Erythroblast (primary cell): ENCODE measurements around the gene SNORC.

Experiments
- DNase-seq, 2 experiments: peaks; one replicate each; lab custom pipeline; 2025; lab: John Stamatoyannopoulos, UW
- GATA1 ChIP-seq: IDR thresholded peaks from 2 replicates; pipeline ENCODE4 v1.6.1; 2011; ENCODE audit warnings: low read depth, mild to moderate bottlenecking, control low read depth, low read length, moderate library complexity
- POLR2A ChIP-seq: IDR thresholded peaks from 2 replicates; pipeline ENCODE4 v1.6.1; 2011; ENCODE audit warnings: mild to moderate bottlenecking, low read length

SNORC gene

DNA sequence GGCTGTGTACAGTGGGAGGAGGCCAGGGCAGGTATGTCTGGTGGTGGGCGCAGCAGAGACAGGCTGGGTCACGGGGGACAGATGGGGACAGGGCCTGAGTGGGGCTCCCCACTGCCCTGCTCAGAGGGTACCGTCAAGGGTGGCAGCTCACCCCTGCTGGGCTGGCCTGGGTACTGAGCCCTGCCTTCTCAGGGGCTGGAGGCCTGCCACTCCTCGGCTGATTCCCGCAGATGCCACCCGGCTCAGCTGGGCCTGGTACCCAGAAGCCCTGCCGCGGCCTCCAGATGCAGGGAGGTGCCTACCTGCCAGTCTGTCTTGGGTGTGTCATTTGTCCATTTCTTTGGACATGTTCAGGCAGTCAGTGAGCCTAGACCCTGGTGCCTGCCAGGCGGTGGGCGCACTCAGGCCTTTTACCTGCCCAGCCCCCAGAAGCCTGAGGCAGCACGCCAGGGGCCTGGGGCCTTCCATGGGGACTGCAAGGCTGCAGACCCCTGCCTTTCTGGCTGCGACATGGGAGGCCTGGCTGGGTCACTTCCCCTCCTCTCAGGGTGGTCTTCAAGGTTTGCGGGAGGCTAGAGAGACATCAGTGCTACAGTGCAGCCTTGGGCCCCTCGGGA lies 3.3 kb downstream of the SNORC start:
- TF ChIP-seq GATA1 (no peak), POLR2A (no peak)
- no peak for DNase-seq

DNA sequence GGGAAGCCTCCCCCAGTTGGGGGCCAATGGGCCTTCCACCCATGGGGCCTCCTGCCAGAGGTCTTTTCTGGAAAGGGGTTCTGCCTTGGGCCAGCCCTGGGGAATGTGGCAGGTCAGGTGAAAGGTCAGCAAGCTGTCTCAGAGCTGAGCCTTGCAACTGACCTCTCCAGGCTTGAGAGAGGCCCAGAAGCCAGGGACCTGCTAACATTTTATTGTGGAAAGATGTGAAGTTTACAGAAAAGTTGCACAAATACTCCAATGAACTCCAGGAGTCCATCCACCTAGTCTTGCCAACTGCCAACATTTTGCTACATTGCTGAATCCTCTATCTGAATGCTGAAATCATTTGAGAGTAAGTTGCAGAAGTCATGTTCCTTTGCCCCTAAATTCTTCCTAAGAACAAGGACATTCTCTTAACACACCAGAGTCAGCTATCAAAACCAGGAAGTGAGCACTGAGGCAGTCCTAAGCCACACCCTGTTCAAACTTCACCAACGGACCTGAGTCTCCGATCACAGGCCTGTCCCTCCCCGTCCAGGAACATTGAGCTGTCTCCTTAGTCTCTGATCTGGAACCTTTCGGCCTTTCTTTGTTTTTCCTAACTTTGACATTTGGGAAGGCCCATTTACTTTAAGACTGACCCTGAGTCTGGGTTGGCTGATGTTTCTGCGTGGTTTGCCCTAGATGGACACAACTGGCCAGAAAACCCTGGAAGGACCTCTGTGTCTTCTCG lies 4.0 kb downstream of the SNORC start:
- no peak for TF ChIP-seq GATA1
- no peak for TF ChIP-seq POLR2A
- DNase-seq, result no peak

DNA sequence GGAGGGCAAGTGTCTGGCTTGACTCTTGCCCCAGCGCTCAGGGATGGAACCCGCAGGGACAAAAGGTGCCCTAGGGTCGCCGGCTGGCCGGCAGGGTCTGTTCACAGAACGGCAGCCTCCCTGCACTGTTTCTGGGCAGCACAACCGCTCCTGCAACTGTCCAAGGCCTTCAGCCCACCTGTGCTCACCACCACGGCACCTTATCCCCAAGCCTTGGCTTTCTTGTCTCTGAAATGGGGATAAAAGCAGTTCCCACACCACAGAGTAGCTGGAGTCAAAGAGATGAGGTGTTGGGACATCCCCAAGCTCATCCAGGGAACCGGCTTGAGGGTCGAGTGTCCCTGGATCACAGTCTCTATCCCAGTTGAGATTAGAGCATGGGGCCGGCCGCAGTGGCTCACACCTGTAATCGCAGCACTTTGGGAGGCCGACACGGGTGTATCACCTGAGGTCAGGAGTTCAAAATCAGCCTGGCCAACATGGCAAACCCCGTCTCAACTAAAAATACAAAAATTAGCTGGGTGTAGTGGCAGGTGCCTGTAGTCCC lies 4.7 kb downstream of the SNORC start:
- TF ChIP-seq POLR2A (no peak), GATA1 (no peak)
- no peak for DNase-seq

DNA sequence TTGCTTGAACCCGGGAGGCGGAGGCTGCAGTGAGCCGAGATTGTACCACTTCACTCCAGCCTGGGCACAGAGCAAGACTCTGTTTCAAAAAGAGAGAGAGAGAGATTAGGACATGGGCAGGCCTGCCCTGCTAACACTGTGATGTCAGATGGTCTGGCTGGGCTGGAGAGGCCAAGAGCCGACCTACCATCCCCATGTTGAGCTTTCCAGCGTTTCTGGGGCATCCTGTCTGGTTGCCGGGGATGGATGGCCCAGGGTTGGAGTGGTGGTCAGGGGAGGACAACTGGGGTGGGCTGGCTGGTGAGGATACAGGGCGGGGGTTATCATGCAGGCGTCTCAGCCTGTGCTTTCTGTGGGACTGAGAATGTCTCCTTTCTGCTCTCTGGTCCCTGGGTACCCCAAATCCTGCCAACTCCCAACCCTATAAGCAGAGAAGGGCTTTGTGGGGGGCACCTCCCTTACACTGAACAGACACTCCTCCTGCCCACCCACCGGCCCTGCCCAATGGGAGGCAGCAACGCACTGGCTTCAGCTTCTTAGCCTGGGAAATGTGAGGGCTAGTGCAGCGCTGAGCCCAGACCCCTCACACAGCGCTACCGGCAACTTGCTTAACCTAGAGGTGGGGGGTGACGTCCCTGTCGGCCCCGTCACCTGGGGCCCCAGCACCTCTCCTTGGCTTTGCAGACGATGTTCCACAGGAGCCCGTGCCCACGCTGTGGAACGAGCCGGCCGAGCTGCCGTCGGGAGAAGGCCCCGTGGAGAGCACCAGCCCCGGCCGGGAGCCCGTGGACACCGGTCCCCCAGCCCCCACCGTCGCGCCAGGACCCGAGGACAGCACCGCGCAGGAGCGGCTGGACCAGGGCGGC lies 5.4 kb downstream of the SNORC start:
- TF ChIP-seq GATA1, result no peak
- no peak for TF ChIP-seq POLR2A
- DNase-seq, result no peak

DNA sequence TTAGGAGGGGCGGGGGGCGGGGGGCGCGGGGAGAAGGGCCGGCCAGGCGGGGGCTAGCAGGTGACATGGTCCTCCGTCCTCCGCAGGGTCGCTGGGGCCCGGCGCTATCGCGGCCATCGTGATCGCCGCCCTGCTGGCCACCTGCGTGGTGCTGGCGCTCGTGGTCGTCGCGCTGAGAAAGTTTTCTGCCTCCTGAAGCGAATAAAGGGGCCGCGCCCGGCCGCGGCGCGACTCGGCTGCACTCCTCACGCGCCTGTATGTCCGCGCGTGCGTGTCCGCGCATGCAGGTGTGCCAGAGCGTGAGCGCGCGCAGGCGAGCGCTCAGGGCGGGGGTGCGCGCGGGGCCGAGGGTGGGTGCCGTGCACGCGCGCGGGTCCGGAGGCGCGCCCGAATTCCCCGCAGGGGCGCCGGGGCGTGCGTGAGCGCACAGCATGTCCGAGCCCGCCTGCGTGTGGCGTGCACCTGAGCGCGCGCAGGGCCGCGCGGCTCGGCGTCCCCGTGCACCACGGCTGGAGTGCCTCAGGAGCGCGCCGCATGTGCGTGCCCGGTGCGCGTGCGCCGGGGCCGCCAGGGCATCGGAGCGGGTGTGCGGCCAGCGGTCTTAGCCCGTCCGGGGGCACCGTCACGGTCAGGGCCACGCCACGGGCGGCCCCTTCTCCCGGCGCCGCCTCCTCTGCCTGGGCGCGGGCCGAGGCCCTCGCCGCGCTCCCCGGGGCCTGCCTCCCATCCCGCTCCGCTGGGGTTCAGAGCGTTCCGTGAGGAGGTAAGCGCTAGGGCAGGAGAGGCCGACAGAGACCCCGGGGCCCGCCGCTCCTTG lies 6.3 kb downstream of the SNORC start:
- peak; percentile 41 to 59 for DNase-seq
- no peak for TF ChIP-seq POLR2A
- TF ChIP-seq GATA1, result no peak

DNA sequence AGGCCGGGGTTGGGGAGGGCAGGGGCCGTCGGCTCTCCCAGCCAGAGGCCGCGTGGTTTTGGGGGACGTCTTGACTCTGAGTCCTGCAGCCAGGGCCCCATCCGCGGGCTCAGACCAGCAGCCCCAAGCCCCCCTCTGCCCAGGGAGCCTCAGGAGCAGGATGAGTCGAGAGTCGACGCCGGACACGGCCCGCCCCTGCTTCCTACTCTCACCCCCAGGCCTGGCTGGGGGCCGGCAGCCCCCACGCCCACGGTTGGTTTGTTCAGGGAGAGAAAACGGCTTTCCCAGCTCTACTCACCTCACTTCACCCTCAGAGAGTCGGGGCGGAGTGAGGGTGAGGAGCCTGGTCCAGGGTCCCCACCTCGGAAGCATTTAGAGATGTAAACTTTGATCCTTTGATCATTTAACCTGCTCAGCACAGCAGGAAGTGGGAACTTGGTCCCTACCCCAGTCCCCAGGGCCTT lies 6.9 kb downstream of the SNORC start:
- no peak for TF ChIP-seq GATA1
- TF ChIP-seq POLR2A, result no peak
- no peak for DNase-seq

DNA sequence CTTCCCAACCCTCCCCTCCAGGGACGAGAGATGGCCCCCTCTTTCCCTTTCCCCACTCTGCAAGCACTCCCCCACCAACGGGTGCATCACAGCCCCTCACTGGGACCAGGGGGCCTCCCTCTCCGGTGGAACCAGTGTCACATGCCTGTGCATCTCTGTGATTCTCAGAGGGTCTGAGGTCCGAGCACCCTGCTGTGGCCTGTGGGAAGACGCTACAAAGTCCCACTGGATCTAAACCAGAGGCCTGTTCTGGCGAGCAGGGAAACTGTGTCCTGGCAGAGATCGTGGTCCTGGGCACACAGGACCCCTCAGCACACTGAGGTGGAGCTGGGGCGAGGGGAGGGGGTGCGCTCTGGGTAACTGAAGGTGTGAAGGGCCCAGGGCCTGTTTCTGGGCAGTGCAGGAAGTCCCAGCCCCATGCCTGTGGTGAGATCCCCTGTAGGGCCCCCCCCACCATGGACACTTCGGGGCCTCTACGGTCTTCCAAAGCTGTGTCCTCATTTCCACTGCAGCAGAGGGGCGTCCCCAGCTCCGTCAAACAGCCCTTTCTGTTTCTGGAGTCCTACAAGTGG lies 8.0 kb downstream of the SNORC start:
- no peak for DNase-seq
- TF ChIP-seq GATA1, result no peak
- TF ChIP-seq POLR2A, result no peak

DNA sequence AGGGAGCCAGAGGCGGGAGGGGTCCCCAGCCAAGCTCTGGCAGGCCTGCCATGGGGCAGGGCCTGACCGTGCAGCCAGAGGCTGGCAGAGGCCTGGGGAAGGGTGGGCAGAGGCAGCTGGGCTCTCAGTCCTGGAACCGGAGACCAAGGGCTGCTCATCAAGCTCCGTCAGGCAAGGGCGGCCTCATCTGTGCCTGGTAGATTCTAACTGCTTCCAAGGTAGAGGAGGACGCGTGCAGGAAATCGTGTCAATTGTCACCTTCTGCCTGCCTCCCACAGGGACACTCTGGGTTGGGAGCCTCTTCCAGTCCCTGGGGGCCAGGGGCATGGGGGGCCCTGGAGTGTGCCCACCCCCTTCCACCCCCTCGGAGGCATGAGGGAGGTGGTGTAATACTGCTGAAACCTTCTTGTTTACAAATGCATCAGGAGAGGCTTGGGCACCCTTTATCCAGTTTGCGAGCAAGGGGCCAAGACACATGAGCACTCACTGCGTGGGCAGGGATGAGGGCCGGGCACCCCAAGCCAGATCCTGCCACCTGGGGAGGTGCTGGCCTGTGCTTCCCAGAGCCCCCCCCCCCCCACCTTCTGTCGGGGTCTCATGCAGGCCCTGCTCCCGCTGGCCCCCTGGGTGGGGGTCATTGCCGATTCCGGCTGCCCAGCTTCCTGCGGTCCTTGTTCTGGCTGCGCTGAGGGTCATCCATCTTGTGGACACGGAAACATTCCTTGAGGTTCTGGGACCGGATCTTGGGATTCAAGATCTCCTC lies 9.0 kb downstream of the SNORC start:
- TF ChIP-seq GATA1, result no peak
- no peak for TF ChIP-seq POLR2A
- no peak for DNase-seq

DNA sequence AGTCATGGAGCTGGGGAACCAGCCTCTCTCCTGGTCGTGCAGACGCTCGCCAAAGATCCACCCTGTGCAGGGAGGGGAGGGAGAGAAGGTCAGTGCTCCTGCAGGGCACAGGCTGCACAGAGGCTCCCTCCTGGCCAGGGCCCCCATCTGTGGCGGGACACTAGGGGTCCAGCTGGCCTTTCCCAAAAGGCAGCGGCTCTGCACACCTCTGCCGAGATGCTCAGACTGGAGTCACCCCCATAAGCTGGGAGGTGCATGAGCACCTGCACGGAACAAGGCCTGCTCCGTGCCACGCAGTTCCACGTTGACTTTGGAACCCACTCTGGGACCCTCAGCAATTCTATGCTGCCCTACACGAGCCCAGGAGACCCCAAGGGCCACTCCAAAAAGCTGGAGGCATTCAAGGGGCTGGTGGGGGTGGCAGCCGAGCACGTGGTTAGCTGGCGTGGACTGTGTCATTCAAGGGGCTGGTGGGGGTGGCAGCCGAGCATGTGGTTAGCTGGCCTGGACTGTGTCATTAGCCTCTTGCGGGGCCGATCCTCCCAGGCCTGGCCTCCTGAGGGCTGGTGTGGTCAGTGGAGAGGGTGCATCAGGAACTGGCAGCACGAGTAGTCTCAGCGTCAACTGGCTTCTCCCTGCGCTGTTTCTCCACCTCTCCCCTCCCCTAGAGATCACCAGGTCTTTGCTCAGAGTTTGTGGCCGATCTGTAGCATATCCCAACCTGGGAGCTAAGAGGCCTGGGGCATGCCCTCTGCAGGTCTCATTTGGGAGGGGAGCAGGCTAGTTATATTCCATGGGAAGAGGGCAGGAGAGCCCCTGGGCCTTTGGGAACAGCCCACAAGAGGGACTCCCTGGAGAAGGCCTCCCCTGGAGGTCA lies 9.8 kb downstream of the SNORC start:
- TF ChIP-seq GATA1 (no peak), POLR2A (no peak)
- no peak for DNase-seq

DNA sequence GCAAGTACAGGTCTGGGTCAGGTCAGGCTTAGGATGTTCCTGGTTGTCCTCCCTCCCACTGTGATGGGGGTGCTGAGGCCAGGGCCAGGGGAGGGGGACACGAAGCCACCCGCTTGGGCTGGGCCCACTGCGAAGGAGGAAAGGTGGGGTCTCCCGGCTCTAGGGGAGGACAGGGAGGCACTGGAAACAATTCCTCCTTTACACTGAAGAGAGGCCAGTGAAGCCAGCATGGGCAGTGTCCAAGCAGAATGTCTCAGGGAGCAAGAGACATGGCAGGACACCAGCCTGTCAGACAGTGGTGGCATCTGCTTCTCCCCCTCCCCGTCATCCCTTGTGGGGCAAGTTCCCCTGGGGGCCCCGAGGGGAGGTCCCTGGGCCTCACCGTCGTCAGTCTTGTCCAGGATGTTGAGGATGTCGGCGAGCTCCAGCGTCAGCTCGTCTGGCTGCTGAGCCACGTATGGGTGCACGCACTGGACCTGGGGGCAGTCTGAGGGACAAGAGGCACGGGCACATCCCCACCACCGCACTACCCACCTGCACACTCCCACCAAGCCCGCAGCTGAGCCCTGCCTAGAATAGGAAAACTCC lies 10.8 kb downstream of the SNORC start:
- TF ChIP-seq GATA1 (no peak), POLR2A (no peak)
- no peak for DNase-seq

DNA sequence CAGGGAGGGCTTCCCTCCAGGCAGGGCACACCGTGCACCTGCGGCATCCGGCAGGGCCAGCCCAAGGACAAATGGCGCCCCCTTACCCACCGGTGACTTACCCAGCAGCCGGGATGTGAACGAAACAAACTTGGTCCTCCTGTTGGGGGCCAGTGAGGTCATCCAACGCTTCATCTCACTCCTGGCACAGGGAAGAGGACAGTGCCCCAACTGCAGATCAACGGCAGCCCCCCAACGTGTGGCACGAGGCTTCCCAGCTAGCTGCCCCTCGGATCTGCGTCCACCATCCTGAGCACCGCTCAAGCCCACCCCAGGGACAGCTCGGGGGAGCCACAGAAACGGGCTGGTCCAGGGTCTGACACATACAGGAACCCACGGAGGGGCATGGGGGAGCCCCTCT lies 12.0 kb downstream of the SNORC start:
- no peak for DNase-seq
- TF ChIP-seq GATA1 (no peak), POLR2A (no peak)
